Measurements from ENCODE around the gene DERL3. TPM values are rescaled to one million over a fixed set of nuclear protein-coding genes. Genes with fewer than 3 reads are reported as not detected.

DERL3 gene
- total and polyA plus RNA-seq, 2 of the 13 experiments (the other 11 are each of a cell fraction or from before 2014, with no cell fraction given): not detected

- TF ChIP-seq ZSCAN5A (CRISPR knock-in tag; IDR thresholded peaks at IDR 0.05; ENCODE audit: borderline replicate concordance): no peak
- TF ChIP-seq ZFP36L1 (CRISPR knock-in tag; IDR thresholded peaks at IDR 0.05): no peak
- TF ChIP-seq ZSCAN12 (CRISPR knock-in tag; IDR thresholded peaks at IDR 0.05): 0 out of 2 replicates have a peak, but pooled peaks have one; percentile 38
- TF ChIP-seq ARID5B (CRISPR knock-in tag; IDR thresholded peaks at IDR 0.05): no peak
- no peak for TF ChIP-seq CBX5 (CRISPR knock-in tag; IDR thresholded peaks at IDR 0.05; ENCODE audit: borderline replicate concordance)
- 0 out of 2 replicates have a peak, but pooled peaks have one; percentile 76 for TF ChIP-seq KLF15 (CRISPR knock-in tag; IDR thresholded peaks at IDR 0.05; ENCODE audit: borderline replicate concordance)
- no peak for TF ChIP-seq ZFYVE20 (CRISPR knock-in tag; IDR thresholded peaks at IDR 0.05; ENCODE audit: borderline replicate concordance, low read depth)
- TF ChIP-seq MTA3 (CRISPR knock-in tag; IDR thresholded peaks at IDR 0.05): no peak
- TF ChIP-seq ZNF432 (CRISPR knock-in tag; IDR thresholded peaks at IDR 0.05; ENCODE audit: borderline replicate concordance): no peak
- TF ChIP-seq CBX2 (IDR thresholded peaks at IDR 0.05; ENCODE audit: low read depth, low read length): no peak
- TF ChIP-seq CBX2 (CRISPR knock-in tag; IDR thresholded peaks at IDR 0.05; ENCODE audit: low read depth): no peak
- TF ChIP-seq ZBTB38 (CRISPR knock-in tag; IDR thresholded peaks at IDR 0.05): peak; percentile 10; the same call in 1 of the 2 replicates
- TF ChIP-seq U2AF1 (optimal IDR thresholded peaks at IDR 0.05; ENCODE audit: low read depth, low read length): no peak
- TF ChIP-seq SATB2 (CRISPR knock-in tag; IDR thresholded peaks at IDR 0.05): no peak
- no peak for TF ChIP-seq ZNF431 (CRISPR knock-in tag; IDR thresholded peaks at IDR 0.05; ENCODE audit: borderline replicate concordance, low read depth)
- no peak for TF ChIP-seq AFF4 (CRISPR knock-in tag; IDR thresholded peaks at IDR 0.05)
- peak; percentile 36 for TF ChIP-seq MED8 (CRISPR knock-in tag; IDR thresholded peaks at IDR 0.05; ENCODE audit: insufficient replicate concordance)
- no peak for TF ChIP-seq ATF4 (CRISPR knock-in tag; IDR thresholded peaks at IDR 0.05)
- no peak for TF ChIP-seq TEAD3 (CRISPR knock-in tag; optimal IDR thresholded peaks at IDR 0.05; ENCODE audit: borderline replicate concordance)
Measured at GRCh38 chr22:23786752-23787599, 51.8 kb downstream of the DERL3 start, which contains the start of gene SMARCB1 (continued).
